Liver (tissue), 9 donors: ENCODE data around the gene HPCAL1. TPM values are rescaled to one million over a fixed set of nuclear protein-coding genes. Genes with fewer than 3 reads are reported as not detected.

Experiments used
- DNase-seq: peaks from one replicate; pipeline ENCODE4 v3.0.0-alpha.2; 2017; ENCODE audit warnings: low spot score
- H3K27ac ChIP-seq, 2 donors: one replicate each; pipeline ENCODE4 v1.7.0; 2013; ENCODE audit warnings: inconsistent platforms in 2 of 2, low read length in 2 of 2, control low read depth in 1 of 2, low read depth in 1 of 2, mild to moderate bottlenecking in 1 of 2
- H3K27me3 ChIP-seq, 4 donors: one replicate each; pipeline versions ENCODE4 v1.6.1 to v1.7.0; 2013; ENCODE audit warnings: low read length in 3 of 4, inconsistent platforms in 1 of 4, mild to moderate bottlenecking in 1 of 4, moderate library complexity in 1 of 4; ENCODE audit not compliant: control insufficient read depth in 4 of 4, insufficient read depth in 4 of 4
- H3K36me3 ChIP-seq, 4 donors: one replicate each; pipeline versions ENCODE4 v1.6.1 to v1.7.0; 2013; ENCODE audit warnings: low read length in 3 of 4, mild to moderate bottlenecking in 3 of 4, low read depth in 1 of 4, moderate library complexity in 1 of 4; ENCODE audit not compliant: control insufficient read depth in 4 of 4, insufficient read depth in 3 of 4
- H3K4me1 ChIP-seq, 4 donors: one replicate each; pipeline versions ENCODE4 v1.6.1 to v1.7.0; 2013; ENCODE audit warnings: low read length in 3 of 4, mild to moderate bottlenecking in 3 of 4, moderate library complexity in 1 of 4; ENCODE audit not compliant: control insufficient read depth in 4 of 4, insufficient read depth in 4 of 4
- H3K4me3 ChIP-seq, 3 donors: one replicate each; pipeline versions ENCODE4 v1.6.1 to v1.7.0; 2013; ENCODE audit warnings: low read length in 3 of 3, control low read depth in 1 of 3, low read depth in 1 of 3, mild to moderate bottlenecking in 1 of 3
- H3K9ac ChIP-seq, 2 donors: one replicate each; pipeline ENCODE4 v1.7.0; 2013; ENCODE audit warnings: low read length in 2 of 2, mild to moderate bottlenecking in 2 of 2, moderate library complexity in 2 of 2, control low read depth in 1 of 2, low read depth in 1 of 2
- H3K9me3 ChIP-seq, 4 donors: one replicate each; pipeline versions ENCODE4 v1.6.1 to v1.7.0; 2013; ENCODE audit warnings: low read length in 3 of 4; ENCODE audit not compliant: control insufficient read depth in 4 of 4
- CTCF ChIP-seq: fragments of 150-350 bp; IDR thresholded peaks from 2 replicates; pipeline ENCODE4 v1.5.1; 2017; ENCODE audit warnings: improper control_type of control experiment, low read depth, low read length; ENCODE audit not compliant: missing input control
- EGR1 ChIP-seq, 2 donors: IDR thresholded peaks; 2 replicates each; pipeline ENCODE4 v1.6.1; 2016 to 2018; ENCODE audit warnings: antibody characterized with exemption in 2 of 2, low read depth in 2 of 2
- FOXA1 ChIP-seq: IDR thresholded peaks from 2 replicates; pipeline ENCODE4 v1.6.1; 2016; ENCODE audit warnings: antibody characterized with exemption
- GABPA ChIP-seq, 2 donors: IDR thresholded peaks in 1 of 2; conservative IDR thresholded peaks in 1 of 2; 2 replicates each; pipeline ENCODE4 v1.6.1; 2016; ENCODE audit warnings: antibody characterized with exemption in 2 of 2, mild to moderate bottlenecking in 1 of 2, moderate library complexity in 1 of 2
- HNF4A ChIP-seq, 2 donors: conservative IDR thresholded peaks; 2 replicates each; pipeline ENCODE4 v1.6.1; 2016; ENCODE audit warnings: antibody characterized with exemption in 2 of 2, mild to moderate bottlenecking in 2 of 2
- HNF4G ChIP-seq: IDR thresholded peaks from 2 replicates; pipeline ENCODE4 v1.6.1; 2016; ENCODE audit warnings: antibody characterized with exemption
- MAX ChIP-seq: IDR thresholded peaks from 2 replicates; pipeline ENCODE4 v1.6.1; 2016; ENCODE audit warnings: antibody characterized with exemption
- NR2F2 ChIP-seq: IDR thresholded peaks from 2 replicates; pipeline ENCODE4 v1.6.1; 2016; ENCODE audit warnings: antibody characterized with exemption
- RAD21 ChIP-seq, 2 donors: IDR thresholded peaks; 2 replicates each; pipeline ENCODE4 v1.6.1; 2016; ENCODE audit warnings: antibody characterized with exemption in 2 of 2, mild to moderate bottlenecking in 2 of 2
- RXRA ChIP-seq, 2 donors: IDR thresholded peaks; 2 replicates each; pipeline ENCODE4 v1.6.1; 2017 to 2018; ENCODE audit warnings: antibody characterized with exemption in 2 of 2, mild to moderate bottlenecking in 1 of 2
- SP1 ChIP-seq: IDR thresholded peaks from 2 replicates; pipeline ENCODE4 v1.6.1; 2018; ENCODE audit warnings: antibody characterized with exemption, mild to moderate bottlenecking
- TAF1 ChIP-seq: conservative IDR thresholded peaks from 2 replicates; pipeline ENCODE4 v1.6.1; 2016; ENCODE audit warnings: antibody characterized with exemption, mild to moderate bottlenecking
- YY1 ChIP-seq: IDR thresholded peaks from 2 replicates; pipeline ENCODE4 v1.6.1; 2016; ENCODE audit warnings: antibody characterized with exemption, mild to moderate bottlenecking
- ZBTB33 ChIP-seq: IDR thresholded peaks from 2 replicates; pipeline ENCODE4 v1.6.1; 2016; ENCODE audit warnings: antibody characterized with exemption
- WGBS: extraction: QIAGEN DNeasy Blood & Tissue Kit; methylation state at CpG from one replicate; pipeline ENCODE4 v1.1.7; 2013; 5-methylcytosine and 5-hydroxymethylcytosine counted together
- polyA plus RNA-seq, 2 donors: library from polyadenylated mRNA; stranded (reverse) in 1 of 2; unstranded in 1 of 2; fragments of 200-250 nt in 1 of 2; fragments of >200 nt in 1 of 2; fragmentation: Nextera tagmentation in 1 of 2; extraction: Ambion mirVana in 1 of 2; gene quantifications; one replicate each; pipeline versions ENCODE4 v1.2.1 to v1.2.3, GENCODE V29; 2013 to 2015
- total RNA-seq, 2 donors: library from RNA; depleted of rRNA; stranded (reverse); fragments of >200 nt; gene quantifications; one replicate each; pipeline ENCODE4 v1.2.3, GENCODE V29; 2014
- donor health status: healthy.
- donor health status: healthy.
- donor health status: healthy.
- donor health status: healthy.
- donor health status: healthy.

The HPCAL1 gene
- total and polyA plus RNA-seq, 4 donors, result 17.3 to 27.9 (median 22.9) TPM

GRCh38 chr2:10408649-10409579, 106.2 kb downstream of the HPCAL1 start:
- peaks cover 22 to 64% (median 59%) of the 10 kb centered on the region in 4 donors for H3K4me1 ChIP-seq
- peak overlapping the region; percentile 90 to 92 for H3K27ac ChIP-seq
- peaks cover 0 to 2% (median 0%) of the 10 kb centered on the region in 4 donors for H3K36me3 ChIP-seq
- peak overlapping the region in 2 of 3 donors; percentile 25 to 32 for H3K4me3 ChIP-seq
- TF ChIP-seq HNF4G (no peak), MAX (no peak), YY1 (no peak), HNF4A (conservative IDR thresholded peaks at IDR 0.05) (no peak), NR2F2 (peak; percentile 16), RXRA (IDR thresholded peaks at IDR 0.05) (peak in 1 of 2 donors; percentile 36), SP1 (peak; percentile 16), CTCF (peak; percentile 97), RAD21 (IDR thresholded peaks at IDR 0.05) (peak; percentile 100), ZBTB33 (no peak), GABPA (IDR thresholded peaks at IDR 0.05 in 1 of 2, conservative IDR thresholded peaks at IDR 0.05 in 1 of 2) (no peak)
- peak; percentile 88 for DNase-seq
- H3K9ac ChIP-seq, result peak overlapping the region in 1 of 2 donors; percentile 54
- H3K27me3 ChIP-seq, result no peaks in the 10 kb centered on the region
- H3K9me3 ChIP-seq, result no peaks in the 10 kb centered on the region
- WGBS, result 17% methylated on average over 24 of the region's 24 CpGs

GRCh38 chr2:10410001-10410822, 107.5 kb downstream of the HPCAL1 start:
- TF ChIP-seq FOXA1 (no peak), YY1 (no peak), GABPA (IDR thresholded peaks at IDR 0.05 in 1 of 2, conservative IDR thresholded peaks at IDR 0.05 in 1 of 2) (no peak), TAF1 (no peak), HNF4A (conservative IDR thresholded peaks at IDR 0.05) (no peak), EGR1 (IDR thresholded peaks at IDR 0.05; ENCODE audit: low read depth in 2 of 2) (no peak)
- no peaks in the 10 kb centered on the region for H3K9me3 ChIP-seq
- no peak overlapping the region for H3K4me3 ChIP-seq
- H3K4me1 ChIP-seq, result peaks cover 22 to 56% (median 50%) of the 10 kb centered on the region in 4 donors
- WGBS, result 74% methylated on average over 14 of the region's 14 CpGs
- no peak overlapping the region for H3K27ac ChIP-seq
- DNase-seq, result no peak
- H3K9ac ChIP-seq, result no peak overlapping the region
- no peaks in the 10 kb centered on the region for H3K27me3 ChIP-seq
- peaks cover 0 to 2% (median 0%) of the 10 kb centered on the region in 4 donors for H3K36me3 ChIP-seq
